Measurements from ENCODE around the gene PRRT3.
"Not testable (repeated sequence)": the region's sequence is repeated elsewhere in the genome, so short reads cannot be mapped to it uniquely, and the experiment has no call there.

PRRT3 gene

GRCh38 chr3:9897408-9898372 lies 54.5 kb downstream of the PRRT3 start:
- Mint-ChIP-seq H3K4me1 (peaks cover 42% of the 10 kb centered on the region), H3K4me3 (no peak overlapping the region), H3K27me3 (no peaks in the 10 kb centered on the region), H3K36me3 (ENCODE audit: insufficient read depth) (peaks cover 8% of the 10 kb centered on the region), H3K9me3 (no peaks in the 10 kb centered on the region), H3K27ac (ENCODE audit: low read depth) (peak overlapping the region; percentile 66)
- DNase-seq (ENCODE audit: low spot score in 2 of 2) (no peak), ATAC-seq (replicated peaks; ENCODE audit: extremely low read depth, poor library complexity, severe bottlenecking) (no peak)

DNA sequence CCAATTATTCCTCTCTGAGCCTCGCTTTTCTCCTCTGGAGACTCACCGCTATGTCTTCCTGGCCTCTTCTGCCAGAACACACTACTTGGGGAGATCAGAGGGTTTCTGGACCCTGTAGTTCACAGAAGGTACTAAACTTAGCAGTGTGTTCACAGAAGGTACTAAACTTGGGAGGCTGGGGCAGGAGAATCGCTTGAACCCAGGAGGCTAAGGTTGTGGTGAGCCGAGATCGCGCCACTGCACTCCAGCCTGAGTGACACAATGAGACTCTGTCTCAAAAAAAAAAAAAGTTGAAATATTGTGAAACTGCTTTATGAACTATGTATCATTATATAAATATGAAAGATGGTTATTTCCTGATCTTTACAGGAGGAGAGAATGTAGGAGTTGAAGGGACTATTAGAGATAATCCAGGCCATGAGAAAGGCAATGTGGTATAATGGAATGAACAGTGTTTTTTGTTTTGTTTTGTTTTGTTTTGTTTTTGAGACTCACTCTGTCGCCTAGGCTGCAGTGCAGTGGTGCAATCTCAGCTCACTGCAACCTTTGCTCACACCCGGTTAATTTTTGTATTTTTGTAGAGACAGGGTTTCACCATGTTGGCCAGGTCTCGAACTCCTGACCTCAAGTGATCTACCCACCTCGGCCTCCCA lies 55.3 kb downstream of the PRRT3 start:
- Mint-ChIP-seq H3K4me1 (peaks cover 40% of the 10 kb centered on the region), H3K36me3 (ENCODE audit: insufficient read depth) (peaks cover 14% of the 10 kb centered on the region)
- ATAC-seq (replicated peaks; ENCODE audit: extremely low read depth, poor library complexity, severe bottlenecking); H3K9me3 Mint-ChIP-seq; H3K27ac Mint-ChIP-seq (ENCODE audit: low read depth); DNase-seq (ENCODE audit: low spot score in 2 of 2); H3K27me3 Mint-ChIP-seq; H3K4me3 Mint-ChIP-seq: not testable (repeated sequence)

DNA sequence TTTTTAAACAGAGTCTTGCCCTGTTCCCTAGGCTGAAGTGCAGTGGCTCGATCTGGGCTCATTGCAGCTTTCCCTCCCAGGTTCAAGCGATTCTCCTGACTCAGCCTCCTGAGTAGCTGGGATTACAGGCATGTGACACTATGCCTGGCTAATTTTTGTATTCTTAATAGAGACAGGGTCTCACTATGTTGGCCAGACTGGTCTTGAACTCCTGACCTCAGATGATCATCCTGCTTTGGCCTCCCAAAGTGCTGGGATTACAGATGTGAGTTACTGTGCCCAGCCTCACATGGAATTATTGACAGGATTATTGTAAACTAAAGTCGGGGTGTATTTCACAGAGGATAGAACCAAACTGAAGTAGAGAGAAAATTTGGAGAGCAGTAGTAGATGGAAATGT lies 56.5 kb downstream of the PRRT3 start:
- H3K36me3 Mint-ChIP-seq (ENCODE audit: insufficient read depth), result peaks cover 19% of the 10 kb centered on the region
- peak overlapping the region; percentile 66 for H3K27ac Mint-ChIP-seq (ENCODE audit: low read depth)
- not testable (repeated sequence) for H3K9me3 Mint-ChIP-seq; DNase-seq (ENCODE audit: low spot score in 2 of 2); H3K27me3 Mint-ChIP-seq; H3K4me3 Mint-ChIP-seq; ATAC-seq (replicated peaks; ENCODE audit: extremely low read depth, poor library complexity, severe bottlenecking)
- peaks cover 51% of the 10 kb centered on the region for H3K4me1 Mint-ChIP-seq
